HG03025 (cell line): ENCODE measurements around the gene GPR55.

Experiments
- ATAC-seq: cut with Tn5 transposase; IDR thresholded peaks from one replicate; pipeline ENCODE4 v1.9.1; 2021; ENCODE audit warnings: mild to moderate bottlenecking, moderate library complexity; ENCODE audit not compliant: unreplicated experiment, low FRiP score

Gene GPR55

GRCh38 chr2:230888824-230889400 lies 36.1 kb downstream of the GPR55 start:
- ATAC-seq: no peak

DNA sequence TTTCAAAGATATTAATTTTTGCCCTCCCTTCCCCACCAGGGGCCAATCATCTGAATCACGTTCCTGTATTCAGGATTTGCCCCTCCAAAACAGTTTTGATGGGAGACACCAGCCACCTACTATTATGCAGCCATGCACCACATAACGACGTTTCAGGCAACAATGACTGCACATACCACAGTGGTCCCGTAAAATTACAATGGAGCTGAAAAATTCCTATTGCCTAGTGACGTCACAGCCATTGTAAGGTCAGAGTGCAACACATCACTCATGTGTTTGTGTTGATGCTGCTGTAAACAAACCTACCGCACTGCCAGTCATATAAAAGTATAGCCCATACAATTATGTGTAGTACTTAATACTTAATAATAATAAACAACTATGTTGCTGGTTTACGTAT lies 37.7 kb downstream of the GPR55 start:
- no peak for ATAC-seq

GRCh38 chr2:230886671-230887071 lies 38.4 kb downstream of the GPR55 start:
- no peak for ATAC-seq

GRCh38 chr2:230886206-230886605 lies 38.8 kb downstream of the GPR55 start:
- no peak for ATAC-seq

- ATAC-seq: no peak
Measured at GRCh38 chr2:230885463-230886130, 39.4 kb downstream of the GPR55 start.

DNA sequence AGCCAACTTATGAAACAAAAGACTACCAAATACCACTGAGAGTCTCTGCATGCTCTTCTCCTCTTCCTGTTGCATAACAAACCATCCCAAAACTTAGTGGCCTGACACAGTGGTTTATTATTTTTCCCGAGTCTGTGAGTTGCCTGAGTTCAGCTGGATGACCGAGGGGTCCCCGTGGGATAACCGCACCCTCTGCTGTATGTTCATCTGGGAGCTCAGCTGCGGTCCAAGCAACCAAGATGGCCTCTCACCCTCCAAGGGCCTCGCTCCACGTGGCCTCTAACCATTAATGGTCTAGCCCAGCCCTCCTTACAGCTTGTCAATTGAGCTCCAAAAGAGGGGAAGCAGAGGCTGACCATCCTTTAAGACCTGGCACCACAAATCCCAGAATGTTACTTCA lies 43.2 kb downstream of the GPR55 start:
- ATAC-seq: no peak

GRCh38 chr2:230879891-230880290 lies 45.2 kb downstream of the GPR55 start:
- ATAC-seq: no peak

GRCh38 chr2:230879271-230879882 lies 45.7 kb downstream of the GPR55 start:
- ATAC-seq: no peak

- ATAC-seq: no peak
Measured at GRCh38 chr2:230878599-230879188, 46.3 kb downstream of the GPR55 start.

GRCh38 chr2:230877759-230878598 lies 47.1 kb downstream of the GPR55 start:
- no peak for ATAC-seq

DNA sequence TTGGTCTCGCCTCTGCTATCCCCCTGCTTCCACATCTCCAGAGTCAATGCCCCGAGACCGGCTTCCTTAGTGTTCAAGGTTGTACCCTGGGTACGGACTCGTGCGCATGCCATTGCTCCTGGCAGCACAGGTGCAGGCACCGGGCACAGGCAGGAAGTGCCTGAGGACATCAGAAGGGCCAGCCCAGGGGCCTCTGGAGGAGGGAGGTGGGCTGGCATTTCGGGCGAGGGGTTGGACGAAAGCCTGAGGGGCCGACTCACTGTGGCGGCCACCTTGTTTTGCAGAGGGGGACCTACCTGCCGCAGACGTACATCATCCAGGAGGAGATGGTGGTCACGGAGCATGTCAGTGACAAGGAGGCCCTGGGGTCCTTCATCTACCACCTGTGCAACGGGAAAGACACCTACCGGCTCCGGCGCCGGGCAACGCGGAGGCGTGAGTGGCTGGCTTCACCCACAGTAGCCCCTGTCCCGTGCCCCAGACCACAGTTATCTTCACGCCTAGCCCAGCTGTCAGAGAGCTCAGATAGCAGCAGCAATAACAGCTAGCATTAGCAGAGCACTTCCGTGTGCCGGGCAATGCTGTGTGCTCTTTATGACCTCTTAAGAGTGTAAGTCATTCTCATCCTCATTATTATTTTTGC lies 47.8 kb downstream of the GPR55 start:
- no peak for ATAC-seq

DNA sequence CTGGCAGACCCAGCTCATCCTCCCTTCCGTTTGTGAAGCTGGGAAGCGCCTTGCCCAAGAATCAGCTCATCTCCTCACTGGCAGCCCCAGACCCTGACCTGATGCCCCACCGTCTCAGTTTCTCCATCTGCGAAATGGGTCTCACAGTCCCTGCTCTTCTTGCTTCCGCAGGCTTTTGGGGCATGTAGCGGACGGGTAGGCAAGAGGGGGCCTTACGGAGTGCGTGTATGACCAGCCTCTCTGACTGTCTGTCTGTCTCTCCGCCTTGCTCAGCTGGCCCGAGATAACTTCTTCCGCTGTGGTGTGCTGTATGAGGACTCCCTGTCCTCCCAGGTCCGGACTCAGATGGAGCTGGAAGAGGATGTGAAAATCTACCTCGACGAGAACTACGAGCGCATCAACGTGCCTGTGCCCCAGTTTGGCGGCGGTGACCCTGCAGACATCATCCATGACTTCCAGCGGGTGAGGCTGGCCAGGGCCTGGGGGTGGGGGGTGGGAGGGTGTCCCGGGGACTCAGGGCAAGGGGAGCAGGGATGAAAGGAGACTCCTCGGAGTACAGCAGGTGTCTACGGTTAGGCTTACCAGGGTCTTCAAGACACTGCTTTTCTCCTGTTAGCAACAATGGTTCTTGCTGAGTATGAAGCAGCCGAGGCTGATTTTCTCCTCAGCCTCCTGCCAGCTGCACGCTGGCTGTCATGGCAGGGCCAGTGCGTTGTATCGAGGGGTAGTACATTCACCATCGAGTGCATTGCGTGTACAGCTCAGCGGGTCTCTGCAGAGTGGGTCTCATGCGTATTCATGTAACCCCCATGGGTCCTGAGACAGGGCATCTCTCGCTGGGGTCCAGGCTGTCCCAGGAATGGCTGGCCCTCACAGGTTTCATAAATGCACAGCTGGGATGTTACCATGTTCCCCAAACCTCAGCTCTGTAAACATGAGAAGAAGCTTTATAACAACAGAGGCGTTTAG lies 49.4 kb downstream of the GPR55 start:
- ATAC-seq: no peak

GRCh38 chr2:230874876-230875275 lies 50.2 kb downstream of the GPR55 start:
- no peak for ATAC-seq

DNA sequence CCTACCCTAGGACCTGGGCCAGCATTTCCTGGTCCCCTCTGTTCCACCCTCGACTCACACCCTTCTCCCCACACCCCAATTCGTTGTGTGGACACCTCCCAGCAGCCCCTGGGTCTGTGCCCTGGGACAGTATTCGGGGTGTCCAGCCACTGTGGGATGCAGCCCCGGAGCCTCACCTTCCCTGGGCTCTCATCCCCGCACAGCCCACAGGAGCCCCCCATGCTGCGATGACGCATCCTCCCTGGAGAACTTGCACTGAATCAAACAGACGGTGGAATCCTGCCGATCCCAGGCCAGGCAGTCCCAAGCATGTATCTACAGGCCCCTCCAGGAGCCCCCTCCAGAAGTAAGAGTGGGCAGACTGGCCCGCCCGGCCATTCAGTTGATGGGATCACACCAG lies 50.6 kb downstream of the GPR55 start:
- no peak for ATAC-seq

- peak; percentile 51 for ATAC-seq
Measured at GRCh38 chr2:230873661-230874401, 51.2 kb downstream of the GPR55 start.

DNA sequence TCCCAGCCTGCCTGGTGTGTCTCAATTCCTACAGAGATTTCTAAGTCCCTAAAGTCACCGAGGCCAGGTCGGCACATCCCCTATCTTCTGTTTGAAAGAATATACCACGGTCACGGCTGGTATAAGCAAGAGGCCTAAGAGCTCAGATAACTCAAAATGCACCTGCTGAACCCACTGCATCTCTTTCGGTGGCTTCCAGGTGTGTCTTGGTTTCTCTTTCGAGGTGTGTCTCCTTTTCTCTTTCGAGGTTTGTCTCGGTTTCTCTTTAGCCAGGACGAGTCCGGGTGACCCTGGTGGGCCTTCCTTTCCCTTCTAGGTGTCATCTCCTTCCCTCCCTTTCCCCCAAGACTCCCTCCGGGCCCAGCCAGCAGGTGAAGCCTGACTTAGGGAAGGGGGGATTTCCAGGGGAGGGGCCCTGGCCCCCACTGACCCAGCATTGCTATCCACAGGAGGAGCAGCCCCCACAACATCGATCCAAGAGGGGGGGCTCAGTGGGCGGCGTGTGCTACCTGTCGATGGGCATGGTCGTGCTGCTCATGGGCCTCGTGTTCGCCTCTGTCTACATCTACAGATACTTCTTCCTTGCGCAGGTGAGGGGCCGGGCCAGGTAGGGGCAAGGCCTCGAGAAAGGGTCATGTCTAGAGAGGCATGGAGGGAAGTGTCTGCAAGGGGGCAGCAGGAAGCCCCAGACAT lies 51.9 kb downstream of the GPR55 start:
- ATAC-seq: peak; percentile 65

DNA sequence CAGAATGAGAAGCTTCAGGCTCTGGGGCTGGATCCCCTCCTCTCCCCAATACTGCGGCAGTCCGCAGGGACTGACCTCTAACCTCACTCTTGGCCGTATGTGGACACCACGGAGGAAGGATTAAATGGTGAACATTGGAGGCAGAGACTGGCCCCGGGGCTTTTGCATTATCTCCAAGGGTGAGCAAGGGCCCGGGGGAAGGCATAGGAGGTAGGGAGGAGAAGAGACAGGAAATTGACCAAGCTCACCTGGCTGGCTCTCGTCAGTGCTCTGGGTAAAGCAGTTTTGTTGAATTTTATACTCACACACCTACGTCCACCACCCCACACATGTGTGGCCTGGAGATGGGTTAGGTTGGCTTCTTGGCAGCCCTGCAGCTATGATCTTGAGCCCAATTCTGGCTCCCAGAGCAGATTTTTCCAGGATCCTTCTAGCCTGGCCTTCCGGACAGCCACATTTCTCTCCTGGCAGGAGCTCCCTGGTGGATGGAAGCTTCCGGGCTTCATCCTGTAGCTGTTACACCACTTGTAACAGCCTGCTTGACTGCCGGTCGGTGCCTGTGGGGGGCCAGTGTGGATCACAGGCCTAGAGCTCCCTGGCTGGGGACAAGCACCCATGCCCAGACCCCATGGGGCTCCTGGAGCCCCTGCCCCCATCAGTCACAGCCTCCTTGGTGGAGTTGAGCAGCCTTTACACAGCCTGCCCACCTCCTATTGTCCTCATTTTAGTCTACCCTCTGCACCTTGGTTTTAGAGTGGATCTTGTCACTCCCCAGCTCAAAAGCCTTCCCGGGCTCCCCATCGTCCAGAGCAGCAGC lies 52.7 kb downstream of the GPR55 start:
- ATAC-seq: peak; percentile 7
